ENCODE measurements around the gene APH1B.

- no peak for TF ChIP-seq POLR2AphosphoS5 (IDR thresholded peaks at IDR 0.05; ENCODE audit: low read depth, low read length)
- TF ChIP-seq CTCF (IDR thresholded peaks at IDR 0.05), result no peak
- no peak for TF ChIP-seq REST (IDR thresholded peaks at IDR 0.05; ENCODE audit: insufficient read depth in 1 of 2, low read depth in 2 of 2, low read length in 1 of 2)
- TF ChIP-seq SIN3A (IDR thresholded peaks at IDR 0.05; ENCODE audit: borderline replicate concordance, insufficient read depth, low read depth, low read length), result no peak
- no peak for TF ChIP-seq TCF7L2 (IDR thresholded peaks at IDR 0.05; ENCODE audit: low read depth, low read length)
Observed at GRCh38 chr15:63329567-63330350, 52.4 kb downstream of the APH1B start.

Measured in Panc1 (cell line).